ENCODE results near the gene INTS1.

Gene INTS1

GRCh38 chr7:1494866-1495563 lies 9.2 kb downstream of the INTS1 start:
- DNase-seq, result no peak
- Mint-ChIP-seq H3K36me3 (ENCODE audit: low read depth) (peaks cover 10% of the 10 kb centered on the region), H3K27me3 (no peaks in the 10 kb centered on the region), H3K27ac (no peak overlapping the region), H3K4me3 (no peak overlapping the region), H3K4me1 (no peaks in the 10 kb centered on the region), H3K9me3 (no peaks in the 10 kb centered on the region)
- no peak for ATAC-seq

- Mint-ChIP-seq H3K27me3 (no peaks in the 10 kb centered on the region), H3K36me3 (ENCODE audit: low read depth) (peaks cover 10% of the 10 kb centered on the region), H3K4me3 (no peak overlapping the region), H3K27ac (no peak overlapping the region), H3K9me3 (no peaks in the 10 kb centered on the region), H3K4me1 (no peaks in the 10 kb centered on the region)
- ATAC-seq (no peak), DNase-seq (no peak)
Measured at GRCh38 chr7:1494447-1494846, 9.7 kb downstream of the INTS1 start.

- DNase-seq, result no peak
- Mint-ChIP-seq H3K36me3 (ENCODE audit: low read depth) (peaks cover 10% of the 10 kb centered on the region), H3K4me3 (no peak overlapping the region), H3K9me3 (no peaks in the 10 kb centered on the region), H3K4me1 (no peaks in the 10 kb centered on the region), H3K27me3 (no peaks in the 10 kb centered on the region), H3K27ac (no peak overlapping the region)
- ATAC-seq, result no peak
Measured at GRCh38 chr7:1493571-1493970, 10.6 kb downstream of the INTS1 start.

- no peaks in the 10 kb centered on the region for H3K4me1 Mint-ChIP-seq
- no peak overlapping the region for H3K4me3 Mint-ChIP-seq
- no peaks in the 10 kb centered on the region for H3K27me3 Mint-ChIP-seq
- no peak overlapping the region for H3K27ac Mint-ChIP-seq
- ATAC-seq (no peak), DNase-seq (no peak)
- no peaks in the 10 kb centered on the region for H3K9me3 Mint-ChIP-seq
- peaks cover 10% of the 10 kb centered on the region for H3K36me3 Mint-ChIP-seq (ENCODE audit: low read depth)
Measured at GRCh38 chr7:1493129-1493528, 11.1 kb downstream of the INTS1 start.

- no peak for DNase-seq
- Mint-ChIP-seq H3K27me3 (no peaks in the 10 kb centered on the region), H3K9me3 (no peaks in the 10 kb centered on the region), H3K4me1 (no peaks in the 10 kb centered on the region), H3K36me3 (ENCODE audit: low read depth) (peaks cover 10% of the 10 kb centered on the region), H3K4me3 (no peak overlapping the region), H3K27ac (no peak overlapping the region)
- no peak for ATAC-seq
Measured at GRCh38 chr7:1492640-1493039, 11.5 kb downstream of the INTS1 start.

- ATAC-seq (no peak), DNase-seq (no peak)
- no peak overlapping the region for H3K4me3 Mint-ChIP-seq
- peaks cover 10% of the 10 kb centered on the region for H3K36me3 Mint-ChIP-seq (ENCODE audit: low read depth)
- no peaks in the 10 kb centered on the region for H3K27me3 Mint-ChIP-seq
- no peaks in the 10 kb centered on the region for H3K4me1 Mint-ChIP-seq
- no peaks in the 10 kb centered on the region for H3K9me3 Mint-ChIP-seq
- no peak overlapping the region for H3K27ac Mint-ChIP-seq
Measured at GRCh38 chr7:1492221-1492620, 12.0 kb downstream of the INTS1 start.

- H3K27me3 Mint-ChIP-seq, result no peaks in the 10 kb centered on the region
- no peaks in the 10 kb centered on the region for H3K9me3 Mint-ChIP-seq
- DNase-seq (no peak), ATAC-seq (no peak)
- no peaks in the 10 kb centered on the region for H3K4me1 Mint-ChIP-seq
- H3K36me3 Mint-ChIP-seq (ENCODE audit: low read depth), result peaks cover 10% of the 10 kb centered on the region
- H3K27ac Mint-ChIP-seq, result no peak overlapping the region
- no peak overlapping the region for H3K4me3 Mint-ChIP-seq
Measured at GRCh38 chr7:1490837-1491236, 13.4 kb downstream of the INTS1 start.

- Mint-ChIP-seq H3K9me3 (no peaks in the 10 kb centered on the region), H3K27me3 (no peaks in the 10 kb centered on the region), H3K4me1 (no peaks in the 10 kb centered on the region), H3K36me3 (ENCODE audit: low read depth) (peaks cover 12% of the 10 kb centered on the region), H3K27ac (no peak overlapping the region), H3K4me3 (no peak overlapping the region)
- ATAC-seq (no peak), DNase-seq (no peak)
Measured at GRCh38 chr7:1489336-1489735, 14.9 kb downstream of the INTS1 start.

GRCh38 chr7:1488016-1488415 lies 16.2 kb downstream of the INTS1 start:
- ATAC-seq, result no peak

GRCh38 chr7:1487466-1487865 lies 16.7 kb downstream of the INTS1 start:
- Mint-ChIP-seq H3K27me3 (no peaks in the 10 kb centered on the region), H3K4me1 (no peaks in the 10 kb centered on the region), H3K27ac (no peak overlapping the region), H3K4me3 (no peak overlapping the region), H3K36me3 (ENCODE audit: low read depth) (peaks cover 11% of the 10 kb centered on the region), H3K9me3 (no peaks in the 10 kb centered on the region)
- DNase-seq (no peak), ATAC-seq (no peak)

More at GRCh38 chr7:1488016-1488415, 16.2 kb downstream of the INTS1 start:
- Mint-ChIP-seq H3K4me1 (no peaks in the 10 kb centered on the region), H3K4me3 (no peak overlapping the region), H3K36me3 (ENCODE audit: low read depth) (peaks cover 12% of the 10 kb centered on the region), H3K27ac (no peak overlapping the region), H3K9me3 (no peaks in the 10 kb centered on the region), H3K27me3 (no peaks in the 10 kb centered on the region)
- no peak for DNase-seq

- Mint-ChIP-seq H3K4me3 (no peak overlapping the region), H3K4me1 (no peaks in the 10 kb centered on the region), H3K36me3 (ENCODE audit: low read depth) (peaks cover 9% of the 10 kb centered on the region), H3K27ac (no peak overlapping the region), H3K9me3 (no peaks in the 10 kb centered on the region), H3K27me3 (no peaks in the 10 kb centered on the region)
- ATAC-seq (no peak), DNase-seq (no peak)
Measured at GRCh38 chr7:1486571-1486970, 17.6 kb downstream of the INTS1 start.

- ATAC-seq (no peak), DNase-seq (no peak)
- no peak overlapping the region for H3K27ac Mint-ChIP-seq
- no peaks in the 10 kb centered on the region for H3K4me1 Mint-ChIP-seq
- no peaks in the 10 kb centered on the region for H3K9me3 Mint-ChIP-seq
- no peaks in the 10 kb centered on the region for H3K27me3 Mint-ChIP-seq
- no peak overlapping the region for H3K4me3 Mint-ChIP-seq
- peaks cover 2% of the 10 kb centered on the region for H3K36me3 Mint-ChIP-seq (ENCODE audit: low read depth)
Measured at GRCh38 chr7:1485156-1485555, 19.0 kb downstream of the INTS1 start.

GRCh38 chr7:1484569-1484968 lies 19.6 kb downstream of the INTS1 start:
- Mint-ChIP-seq H3K9me3 (no peaks in the 10 kb centered on the region), H3K4me3 (no peak overlapping the region), H3K27me3 (no peaks in the 10 kb centered on the region), H3K36me3 (ENCODE audit: low read depth) (peaks cover 2% of the 10 kb centered on the region), H3K4me1 (no peaks in the 10 kb centered on the region), H3K27ac (no peak overlapping the region)
- ATAC-seq (no peak), DNase-seq (no peak)

GRCh38 chr7:1483536-1484505 lies 20.4 kb downstream of the INTS1 start:
- Mint-ChIP-seq H3K27ac (no peak overlapping the region), H3K4me3 (no peak overlapping the region), H3K27me3 (no peaks in the 10 kb centered on the region), H3K4me1 (no peaks in the 10 kb centered on the region), H3K36me3 (ENCODE audit: low read depth) (peaks cover 2% of the 10 kb centered on the region), H3K9me3 (no peaks in the 10 kb centered on the region)
- DNase-seq, result no peak
- no peak for ATAC-seq

GRCh38 chr7:1483079-1483478 lies 21.1 kb downstream of the INTS1 start:
- DNase-seq, result no peak

More at GRCh38 chr7:1483079-1483478, 21.1 kb downstream of the INTS1 start:
- Mint-ChIP-seq H3K36me3 (ENCODE audit: low read depth) (peaks cover 2% of the 10 kb centered on the region), H3K4me1 (no peaks in the 10 kb centered on the region), H3K9me3 (no peaks in the 10 kb centered on the region), H3K27ac (no peak overlapping the region), H3K4me3 (no peak overlapping the region), H3K27me3 (no peaks in the 10 kb centered on the region)
- no peak for ATAC-seq

Data from activated naive CD8-positive, alpha-beta T cell treated with anti-CD3 and anti-CD28 coated beads, Interleukin-2, amount 50 U/mL, for 24 hours (primary cell).